Esophagus squamous epithelium (tissue), 5 donors: ENCODE results near the gene ADTRP. TPM values are rescaled to one million over a fixed set of nuclear protein-coding genes. Genes with fewer than 3 reads are reported as not detected.
A peak's percentile ranks its signal among the peaks of the same experiment; 100 is the strongest.

Experiments used
- DNase-seq: peaks from one replicate; lab custom pipeline; 2025; lab: John Stamatoyannopoulos, UW
- H3K27ac ChIP-seq, 4 donors: fragments of 200-600 bp; sonication (generic); one replicate each; pipeline ENCODE4 v1.5.1; 2016 to 2019; ENCODE audit warnings: mild to moderate bottlenecking in 1 of 4
- H3K27me3 ChIP-seq, 4 donors: fragments of 200-600 bp; sonication (generic); 1 replicate in 3 of 4; 2 replicates in 1 of 4; pipeline versions ENCODE4 v1.5.1 to v1.6.0; 2017 to 2021; ENCODE audit warnings: antibody characterized with exemption in 1 of 4
- H3K36me3 ChIP-seq, 3 donors: fragments of 200-600 bp; sonication (generic); one replicate each; pipeline ENCODE4 v1.5.1; 2016 to 2019
- H3K4me1 ChIP-seq, 3 donors: fragments of 200-600 bp; sonication (generic); one replicate each; pipeline ENCODE4 v1.5.1; 2017 to 2019
- H3K4me3 ChIP-seq, 4 donors: fragments of 200-600 bp; sonication (generic); 1 replicate in 3 of 4; 2 replicates in 1 of 4; pipeline ENCODE4 v1.5.1; 2016 to 2019; ENCODE audit warnings: mild to moderate bottlenecking in 2 of 4, moderate library complexity in 1 of 4
- H3K9me3 ChIP-seq, 3 donors: fragments of 200-600 bp; sonication (generic); one replicate each; pipeline ENCODE4 v1.5.1; 2016 to 2019
- POLR2A ChIP-seq, 4 donors: fragments of 450-650 bp; IDR thresholded peaks; one replicate each; pipeline ENCODE4 v1.6.1; 2017; ENCODE audit warnings: antibody characterized with exemption in 4 of 4, mild to moderate bottlenecking in 4 of 4, moderate library complexity in 3 of 4
- WGBS, 2 donors: methylation state at CpG; one replicate each; pipeline ENCODE4 v1.1.5; 2018; 5-methylcytosine and 5-hydroxymethylcytosine counted together
- intact Hi-C: fragments of 100-400 bp; cut with DNase I; formaldehyde crosslinking; loops from one replicate; pipeline ENCODE4 v1.15.0; 2022
- total RNA-seq, 4 donors: library from RNA; depleted of rRNA; stranded (reverse); fragments of >200 nt; gene quantifications; one replicate each; pipeline ENCODE4 v1.1.0, GENCODE V29; 2016
- TF ChIP-seq, protein P1 (sequence below), 6 experiments: fragments of 450-650 bp in 4 of 6; fragments of 200-600 bp in 2 of 6; sonication (generic) in 2 of 6; IDR thresholded peaks; one replicate each; pipeline ENCODE4 v1.5.1; 2016 to 2019; ENCODE audit warnings: antibody characterized with exemption in 6 of 6, mild to moderate bottlenecking in 4 of 6, moderate library complexity in 4 of 6
- donor health status: DM: yes; HTN: yes; CAD: no.

ADTRP gene
- total RNA-seq, 4 donors from 2014 or later, result 0.76 to 2.5 (median 1.6) TPM

DNA sequence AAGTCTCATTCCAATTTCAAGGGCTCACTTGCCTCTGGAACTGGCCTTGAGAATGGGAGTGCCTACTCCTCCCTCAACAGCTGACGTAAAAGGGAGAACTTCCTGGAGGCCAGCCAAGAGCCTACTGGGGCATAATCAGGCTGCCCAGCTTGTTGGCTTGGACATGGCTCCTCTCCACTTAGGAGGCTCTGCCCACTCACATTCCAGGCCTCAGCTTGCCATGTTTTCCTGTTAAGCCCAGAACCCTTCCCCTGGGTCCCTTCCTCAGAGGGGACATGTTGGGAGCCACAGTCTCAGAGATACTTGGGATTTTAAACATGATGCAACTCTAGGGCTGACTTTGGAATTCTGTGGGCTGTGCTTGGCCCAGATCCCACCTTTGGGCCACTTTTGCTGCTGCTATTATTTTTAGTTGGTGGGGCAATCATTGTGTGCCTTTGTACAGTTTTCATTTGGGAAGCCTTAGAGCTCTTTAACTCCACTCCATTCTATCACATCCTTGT lies 31.5 kb upstream of the ADTRP start:
- H3K36me3 ChIP-seq, result no peaks in the 10 kb centered on the region
- intact Hi-C loops, result no loop called here
- H3K9me3 ChIP-seq, result no peaks in the 10 kb centered on the region
- H3K27ac ChIP-seq, result peak overlapping the region; percentile 23 to 83 (median 66)
- peaks cover 19 to 66% (median 29%) of the 10 kb centered on the region in 3 donors for H3K4me1 ChIP-seq
- 0% methylated on average over 1 of the region's 1 CpG; no CpG with 5 or more reads in 1 of the 2 donors for WGBS, 2 donors
- DNase-seq, result no peak
- TF ChIP-seq, protein P1, sequence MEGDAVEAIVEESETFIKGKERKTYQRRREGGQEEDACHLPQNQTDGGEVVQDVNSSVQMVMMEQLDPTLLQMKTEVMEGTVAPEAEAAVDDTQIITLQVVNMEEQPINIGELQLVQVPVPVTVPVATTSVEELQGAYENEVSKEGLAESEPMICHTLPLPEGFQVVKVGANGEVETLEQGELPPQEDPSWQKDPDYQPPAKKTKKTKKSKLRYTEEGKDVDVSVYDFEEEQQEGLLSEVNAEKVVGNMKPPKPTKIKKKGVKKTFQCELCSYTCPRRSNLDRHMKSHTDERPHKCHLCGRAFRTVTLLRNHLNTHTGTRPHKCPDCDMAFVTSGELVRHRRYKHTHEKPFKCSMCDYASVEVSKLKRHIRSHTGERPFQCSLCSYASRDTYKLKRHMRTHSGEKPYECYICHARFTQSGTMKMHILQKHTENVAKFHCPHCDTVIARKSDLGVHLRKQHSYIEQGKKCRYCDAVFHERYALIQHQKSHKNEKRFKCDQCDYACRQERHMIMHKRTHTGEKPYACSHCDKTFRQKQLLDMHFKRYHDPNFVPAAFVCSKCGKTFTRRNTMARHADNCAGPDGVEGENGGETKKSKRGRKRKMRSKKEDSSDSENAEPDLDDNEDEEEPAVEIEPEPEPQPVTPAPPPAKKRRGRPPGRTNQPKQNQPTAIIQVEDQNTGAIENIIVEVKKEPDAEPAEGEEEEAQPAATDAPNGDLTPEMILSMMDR (IDR thresholded peaks at IDR 0.05), result no peak
- TF ChIP-seq POLR2A (IDR thresholded peaks at IDR 0.05), result no peak
- H3K27me3 ChIP-seq, result no peaks in the 10 kb centered on the region
- H3K4me3 ChIP-seq, result no peak overlapping the region

DNA sequence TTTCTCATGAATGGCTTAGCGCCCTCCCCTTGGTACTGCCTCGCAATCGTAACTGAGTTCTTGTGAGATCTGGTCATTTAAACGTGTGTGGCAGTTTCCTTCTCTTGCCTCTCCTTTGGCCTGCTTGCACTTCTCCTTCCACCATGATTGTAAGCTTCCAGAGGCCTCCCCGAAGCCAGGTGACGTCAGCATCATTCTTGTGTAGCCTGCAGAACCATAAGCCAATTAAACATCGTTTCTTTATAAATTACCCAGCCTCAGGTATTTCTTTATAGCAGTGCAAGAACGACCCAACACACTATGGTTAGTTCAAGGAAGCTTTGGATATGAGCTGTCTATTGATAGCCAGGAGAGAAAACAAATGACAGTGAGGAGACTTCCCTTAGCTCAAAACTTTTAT lies 29.5 kb upstream of the ADTRP start:
- H3K36me3 ChIP-seq, result no peaks in the 10 kb centered on the region
- 81 to 85% methylated on average over 8 of the region's 8 CpGs for WGBS, 2 donors
- no peaks in the 10 kb centered on the region for H3K27me3 ChIP-seq
- H3K4me3 ChIP-seq, result no peak overlapping the region
- no peaks in the 10 kb centered on the region for H3K9me3 ChIP-seq
- TF ChIP-seq POLR2A (IDR thresholded peaks at IDR 0.05), result no peak
- TF ChIP-seq, protein P1 (IDR thresholded peaks at IDR 0.05), result no peak
- DNase-seq, result no peak
- peaks cover 19 to 62% (median 21%) of the 10 kb centered on the region in 3 donors for H3K4me1 ChIP-seq
- intact Hi-C loops, result no loop called here
- no peak overlapping the region for H3K27ac ChIP-seq

DNA sequence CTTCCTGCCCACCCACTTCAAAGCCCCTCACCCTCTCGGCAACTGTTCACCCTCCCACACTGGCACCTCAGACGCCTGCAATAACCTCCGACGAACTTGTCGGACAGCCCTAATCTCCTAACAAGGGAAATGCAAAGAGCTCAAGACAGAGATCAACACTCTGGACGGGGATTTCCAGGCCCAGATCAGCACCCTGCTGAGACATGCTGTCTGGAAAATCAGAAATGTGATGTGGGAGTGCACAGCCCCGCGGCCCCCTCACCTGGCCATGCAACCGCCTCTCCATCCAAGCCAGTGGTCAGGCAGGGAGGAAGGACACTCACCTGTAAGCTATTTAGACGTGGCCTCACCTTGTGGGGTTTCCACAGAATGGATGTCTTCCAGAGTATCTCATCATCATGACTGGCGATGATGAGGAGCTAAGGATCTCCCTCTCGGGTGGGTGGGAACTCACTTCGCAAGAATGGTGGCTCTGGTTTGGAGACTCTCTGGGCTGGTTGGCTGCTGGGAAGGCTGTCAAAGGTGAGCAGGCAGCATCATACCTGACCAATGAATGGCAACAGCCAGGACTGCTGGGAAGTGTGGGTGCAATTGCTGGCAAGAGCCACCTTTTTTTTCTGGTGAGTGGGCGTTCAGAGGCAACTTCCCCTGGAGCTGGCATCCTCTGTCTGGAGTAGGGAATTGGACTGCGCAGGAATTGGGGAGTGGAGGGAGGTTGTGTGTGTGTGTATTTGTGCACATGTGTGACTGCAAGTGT lies 28.1 kb upstream of the ADTRP start:
- TF ChIP-seq POLR2A (IDR thresholded peaks at IDR 0.05), result no peak
- TF ChIP-seq, protein P1 (IDR thresholded peaks at IDR 0.05), result no peak
- Histone ChIP-seq H3K4me3 (no peak overlapping the region), H3K27ac (peak overlapping the region in 2 of 4 donors; percentile 49 to 59), H3K9me3 (no peaks in the 10 kb centered on the region), H3K36me3 (no peaks in the 10 kb centered on the region), H3K27me3 (no peaks in the 10 kb centered on the region), H3K4me1 (peaks cover 19 to 61% (median 21%) of the 10 kb centered on the region in 3 donors)
- 32 to 38% methylated on average over 13 to 14 of the region's 15 CpGs for WGBS, 2 donors
- DNase-seq, result no peak
- intact Hi-C loops, result no loop called here

DNA sequence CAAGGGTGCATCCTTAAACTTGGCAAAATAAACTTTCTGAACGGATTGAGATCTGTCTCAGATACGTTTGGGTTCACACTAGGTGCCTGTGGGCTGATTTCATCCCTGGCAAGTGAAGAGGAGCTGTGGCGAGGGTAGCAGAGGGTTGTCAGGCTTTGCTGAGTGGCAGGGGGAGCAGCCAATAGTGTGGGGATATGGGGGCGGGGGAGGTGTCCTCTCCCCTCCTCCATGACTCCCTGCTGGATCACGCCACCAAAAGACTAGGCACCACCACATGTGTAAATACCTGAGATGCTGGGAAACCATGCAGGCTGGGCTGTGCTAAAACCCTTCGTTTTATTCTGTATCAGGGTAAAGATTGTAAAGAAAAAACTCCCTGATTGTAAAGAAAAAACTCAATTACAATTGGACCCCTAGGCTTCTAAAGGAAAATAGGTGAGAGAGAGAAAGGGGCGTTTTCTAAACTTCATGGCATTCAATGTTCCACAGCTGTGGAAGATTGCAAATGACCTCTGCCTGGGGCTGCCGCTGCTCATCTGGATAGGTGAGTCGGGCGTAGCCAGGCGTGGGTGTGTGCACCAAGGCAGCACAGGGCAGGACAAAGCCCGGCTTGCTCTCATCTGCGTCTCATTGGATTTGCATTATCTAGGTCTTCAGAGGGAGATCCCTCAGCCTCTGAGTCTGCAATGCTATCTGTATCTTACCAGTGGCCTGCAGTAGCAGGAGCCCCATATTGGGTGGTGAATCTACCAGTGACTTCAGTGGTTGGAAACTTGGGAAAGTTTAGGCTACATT lies 26.9 kb upstream of the ADTRP start:
- WGBS, 2 donors, result 32 to 49% methylated on average over 9 to 11 of the region's 13 CpGs
- no peak overlapping the region for H3K4me3 ChIP-seq
- intact Hi-C loops, result no loop called here
- no peaks in the 10 kb centered on the region for H3K36me3 ChIP-seq
- no peak for TF ChIP-seq POLR2A (IDR thresholded peaks at IDR 0.05)
- TF ChIP-seq, protein P1 (IDR thresholded peaks at IDR 0.05), result no peak
- H3K9me3 ChIP-seq, result no peaks in the 10 kb centered on the region
- no peaks in the 10 kb centered on the region for H3K27me3 ChIP-seq
- no peak for DNase-seq
- peak overlapping the region in 3 of 4 donors; percentile 39 to 59 (median 49) for H3K27ac ChIP-seq
- peaks cover 15 to 48% (median 16%) of the 10 kb centered on the region in 3 donors for H3K4me1 ChIP-seq
